Measurements from ENCODE around the gene CFC1.
"Not testable (repeated sequence)": the region's sequence is repeated elsewhere in the genome, so short reads cannot be mapped to it uniquely, and the experiment has no call there.

The CFC1 gene

DNA sequence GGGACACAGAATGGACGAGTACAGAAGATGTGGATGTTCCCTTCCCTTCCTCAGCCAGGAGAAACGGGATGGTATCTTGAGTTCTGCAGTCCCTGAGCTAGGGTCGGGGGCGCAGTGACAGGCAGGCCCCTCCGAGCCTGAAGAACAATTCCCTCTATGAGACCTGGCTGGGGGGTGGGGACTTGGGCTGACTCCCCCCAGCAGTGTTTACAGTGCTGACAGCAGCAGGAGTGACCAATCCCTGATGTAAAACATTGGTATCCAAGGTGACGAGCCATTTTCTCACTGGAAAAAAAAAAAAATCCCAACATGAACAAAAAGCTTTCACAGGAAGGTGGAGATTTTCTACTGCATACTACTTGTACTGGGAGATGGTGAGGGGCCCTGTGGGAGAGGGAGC is at the start of gene CFC1:
Gene CFC1, minus strand, starts transcription at position 183 of the 400 bp plus-strand sequence. CDS start 288 bp downstream, outside the sequence.
- not testable (repeated sequence) for DNase-seq (ENCODE audit: low spot score)

DNA sequence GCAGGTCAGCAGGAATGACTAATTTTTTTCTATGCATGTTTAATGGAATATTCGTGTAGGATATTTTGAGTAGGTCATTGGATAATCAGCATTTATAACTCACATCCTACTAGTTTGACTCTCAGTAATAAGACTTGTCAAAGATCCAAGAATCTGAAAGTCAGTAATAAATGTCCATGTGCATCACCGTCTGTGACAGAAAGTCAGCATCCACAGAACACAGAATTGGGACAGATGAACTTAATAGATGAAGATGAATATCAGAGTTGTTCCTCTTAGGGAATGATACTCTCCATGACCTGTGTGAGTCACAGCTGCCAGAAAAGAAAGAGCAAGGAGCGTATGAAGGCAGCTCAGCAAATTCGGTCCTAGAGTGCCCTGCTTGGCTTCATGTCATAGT is 42.3 kb upstream of the CFC1 start:
- DNase-seq (ENCODE audit: low spot score): not testable (repeated sequence)

DNA sequence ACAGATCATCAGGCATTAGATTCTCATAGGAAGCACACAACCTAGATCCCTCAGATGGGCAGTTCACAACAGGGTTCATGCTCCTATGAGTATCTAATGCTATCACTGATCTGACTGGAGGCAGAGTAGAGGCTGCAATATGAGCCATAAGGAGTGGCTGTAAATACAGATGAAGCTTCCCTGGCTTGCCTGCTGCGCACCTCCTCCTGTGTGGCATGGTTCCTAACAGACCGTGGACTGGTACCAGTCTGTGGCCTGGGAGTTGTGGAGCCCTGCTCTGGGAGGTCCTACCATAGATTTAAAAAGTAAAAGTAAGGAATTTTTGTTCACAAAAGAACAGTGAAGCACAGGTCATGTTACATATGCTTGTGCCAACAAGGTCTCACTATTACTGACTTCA is 39.6 kb upstream of the CFC1 start:
- not testable (repeated sequence) for DNase-seq (ENCODE audit: low spot score)

DNA sequence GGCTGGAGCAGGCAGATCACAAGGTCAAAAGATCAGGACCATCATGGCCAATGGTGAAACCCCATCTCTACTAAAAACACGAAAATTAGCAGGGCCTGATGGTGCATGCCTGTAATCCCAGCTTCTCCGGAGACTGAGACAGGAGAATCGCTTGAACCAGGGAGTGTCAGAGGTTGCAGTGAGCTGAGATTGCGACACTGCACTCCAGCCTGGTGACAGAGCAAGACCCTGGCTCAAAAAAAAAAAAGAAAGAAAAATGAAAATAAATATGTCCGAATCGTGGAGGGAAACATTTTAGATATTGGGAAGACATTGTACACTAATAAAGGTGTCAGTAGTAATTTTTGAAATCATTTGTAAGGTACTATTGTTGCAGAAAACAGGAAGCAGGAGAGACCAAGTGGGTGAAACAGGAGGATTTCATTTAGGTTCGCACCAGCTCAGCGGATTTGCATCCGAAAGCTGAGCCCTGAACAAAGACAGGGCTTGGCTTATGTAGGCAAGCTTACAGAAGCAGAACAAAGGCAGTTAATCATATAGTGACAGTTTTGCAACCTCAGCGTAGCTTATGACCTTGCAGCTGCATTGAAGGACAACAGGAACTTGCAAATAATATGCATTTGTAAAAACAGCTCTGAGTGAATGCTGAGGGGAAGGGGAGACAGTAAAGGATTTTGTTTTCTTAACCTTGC is 29.6 kb upstream of the CFC1 start:
- not testable (repeated sequence) for DNase-seq (ENCODE audit: low spot score)

DNA sequence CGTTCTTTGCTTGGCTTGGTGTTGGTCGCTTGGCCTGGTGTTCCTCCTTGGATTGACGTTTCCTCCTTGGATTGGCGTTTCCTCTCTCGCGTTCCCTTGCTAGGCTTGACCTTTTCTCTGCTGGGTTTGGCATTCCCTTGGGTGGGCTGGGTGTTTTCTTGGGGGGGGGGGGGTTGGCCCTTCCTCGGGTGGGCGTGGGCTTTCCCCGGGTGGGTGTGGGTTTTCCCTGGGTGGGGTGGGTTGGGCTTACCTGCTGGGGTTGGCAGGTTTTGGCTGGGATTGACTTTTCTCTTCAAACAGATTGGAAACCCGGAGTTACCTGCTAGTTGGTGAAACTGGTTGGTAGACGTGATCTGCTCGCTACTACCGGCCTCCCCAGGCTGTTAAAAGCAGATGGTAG is 11.8 kb upstream of the CFC1 start, which contains the start of gene POTEJ:
Gene POTEJ, plus strand, starts transcription at position 301 of the 400 bp plus-strand sequence. Its CDS starts 93 bp downstream, at position 394.
- DNase-seq (ENCODE audit: low spot score): not testable (repeated sequence)

DNA sequence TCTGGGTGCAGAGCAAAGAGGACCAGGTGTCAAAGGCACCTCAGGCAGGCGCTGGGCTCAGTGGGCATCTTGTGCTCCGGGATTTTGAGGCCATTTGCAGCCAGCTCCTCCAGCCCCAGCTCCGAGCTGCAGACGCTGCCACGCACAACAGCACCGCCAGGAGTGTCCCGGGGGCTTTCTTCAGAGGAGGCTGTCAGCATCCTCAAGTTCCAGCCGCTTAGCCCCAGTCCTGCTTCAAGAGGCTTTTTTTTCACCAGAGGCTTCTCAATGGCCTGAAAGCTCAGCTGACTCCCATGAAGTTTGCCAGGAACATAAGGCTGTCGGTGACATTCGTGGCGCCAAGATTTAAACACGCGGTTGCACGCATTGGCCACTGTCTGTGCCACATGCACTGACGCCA is 11.1 kb upstream of the CFC1 start:
- DNase-seq (ENCODE audit: low spot score): not testable (repeated sequence)

DNA sequence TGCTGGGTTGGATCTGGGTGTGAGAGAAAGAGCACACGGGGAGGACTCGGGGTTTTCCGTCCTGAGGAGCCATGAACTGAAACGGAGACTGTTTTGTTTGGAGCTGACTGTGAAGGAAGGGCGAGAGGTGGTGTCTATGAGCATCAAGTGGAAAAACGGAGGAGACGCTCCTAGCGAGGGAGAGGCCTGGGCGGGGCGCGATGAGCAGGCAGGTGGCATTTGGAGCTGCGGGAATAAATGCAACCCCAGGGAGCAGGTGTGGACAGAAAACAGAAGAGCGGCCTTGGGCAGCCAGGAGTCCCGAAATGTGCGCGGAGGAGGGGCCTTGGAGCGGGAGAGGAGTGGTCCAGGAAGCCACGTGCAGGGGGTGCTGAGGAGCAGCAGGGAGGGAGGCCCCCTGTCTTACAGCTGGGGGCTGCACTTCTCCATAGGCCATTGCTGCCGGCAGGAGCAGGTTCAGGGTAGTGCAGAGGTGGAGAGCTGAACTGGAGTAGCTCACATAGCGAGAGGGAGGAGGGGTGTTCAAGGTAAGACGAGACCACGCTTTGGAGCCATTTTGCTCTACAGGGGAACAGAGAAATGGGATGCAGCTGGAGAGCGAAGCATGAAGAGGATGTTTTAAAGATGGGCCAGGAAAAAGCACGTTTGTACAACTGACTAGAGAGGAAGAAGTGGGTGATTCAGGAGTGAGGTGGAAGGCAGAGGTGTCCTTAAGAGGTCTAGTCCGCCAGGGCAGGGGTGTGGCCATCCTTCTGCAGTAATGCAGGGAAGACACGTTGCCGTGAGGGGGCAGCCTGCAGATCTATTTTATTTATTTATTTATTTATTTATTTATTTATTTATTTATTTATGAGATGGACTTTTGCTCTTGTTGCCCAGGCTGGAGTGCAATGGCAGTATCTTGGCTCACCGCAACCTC is 9.9 kb upstream of the CFC1 start:
- DNase-seq (ENCODE audit: low spot score): not testable (repeated sequence)

DNA sequence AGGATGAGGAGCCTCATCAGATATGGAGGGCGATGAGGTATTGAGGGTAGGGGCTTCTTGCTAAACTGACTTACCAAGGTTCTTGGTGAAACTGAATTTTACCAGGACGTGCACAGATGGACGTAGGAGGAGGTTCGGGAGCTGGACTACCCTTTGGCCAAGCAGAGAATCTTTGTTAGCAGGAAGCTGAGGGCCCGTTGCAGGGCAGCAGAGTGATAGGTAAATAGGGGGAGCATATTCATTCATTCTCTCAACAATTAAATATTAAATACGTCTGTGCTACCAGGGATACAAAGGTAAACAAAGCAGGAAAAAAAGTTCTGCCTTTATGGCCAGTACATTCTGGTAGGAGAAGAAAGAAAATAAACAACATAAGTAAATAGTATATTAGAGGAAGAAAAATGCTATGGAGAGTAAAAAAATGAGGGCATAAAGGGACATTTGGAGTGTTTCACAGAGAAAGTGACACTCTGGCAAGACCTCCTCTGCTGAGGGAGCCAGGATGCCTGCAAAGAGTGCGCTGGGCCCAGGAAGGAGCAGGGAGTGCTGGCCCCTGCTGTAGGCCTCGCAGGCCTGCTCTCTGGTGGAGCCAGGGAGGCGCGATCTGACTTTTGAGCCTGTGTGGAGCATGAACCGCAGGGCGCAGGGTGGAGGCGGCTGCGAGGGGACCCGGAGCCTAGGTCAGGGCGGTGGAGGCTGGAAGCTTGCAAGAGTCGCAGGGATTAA is 9.1 kb upstream of the CFC1 start:
- DNase-seq (ENCODE audit: low spot score): not testable (repeated sequence)

DNA sequence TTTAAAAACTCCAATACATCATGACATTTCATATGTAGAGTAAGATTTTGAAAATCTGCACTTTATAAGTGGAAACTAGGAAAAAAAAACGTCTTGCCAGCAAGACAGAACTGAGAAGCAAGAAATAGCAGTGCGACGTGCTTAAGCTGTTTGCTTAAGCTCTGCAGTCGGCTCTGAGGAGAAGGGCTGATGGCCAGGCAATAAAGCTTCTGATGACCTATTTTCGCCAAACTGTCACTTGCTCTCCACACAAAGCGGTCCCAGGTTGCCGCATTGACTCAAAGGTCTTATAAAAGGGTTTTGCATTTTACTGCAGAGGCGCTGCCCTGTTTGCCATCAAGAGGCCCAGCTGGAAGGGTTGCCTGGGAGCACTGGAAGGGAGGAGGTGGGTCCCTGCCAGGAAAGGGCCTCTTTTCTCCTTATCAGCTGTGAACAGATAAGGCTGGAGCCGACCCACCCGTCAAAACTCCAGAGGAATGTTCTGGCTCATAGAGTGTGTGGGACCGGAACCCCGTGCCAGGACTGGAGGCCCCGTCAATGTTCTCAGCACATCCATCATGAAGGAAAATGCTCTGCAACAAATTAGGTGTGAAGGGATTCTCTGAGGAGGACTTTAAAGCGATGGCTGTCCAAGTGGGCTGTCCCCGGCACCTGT is 2.4 kb upstream of the CFC1 start:
- DNase-seq (ENCODE audit: low spot score): not testable (repeated sequence)

DNA sequence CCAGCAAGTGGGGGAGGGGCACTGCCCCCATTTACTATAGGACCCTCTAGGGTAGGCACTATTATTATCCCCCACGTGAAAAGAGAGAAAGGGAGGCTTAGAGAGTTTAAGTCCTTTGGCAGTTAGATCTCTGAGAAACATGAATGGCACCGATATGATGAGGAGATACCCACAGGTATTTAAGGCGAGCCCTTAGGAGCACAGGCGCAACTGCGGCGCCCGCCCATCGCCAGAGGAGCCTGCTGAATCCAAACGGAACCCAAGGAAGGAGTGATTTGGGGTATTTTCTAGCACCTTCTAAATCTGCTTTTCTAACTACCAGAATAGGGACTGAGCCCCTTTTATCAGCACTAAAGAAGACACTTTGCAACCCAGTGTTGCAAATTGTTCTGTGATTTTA is 551 bp upstream of the CFC1 start:
- DNase-seq (ENCODE audit: low spot score): not testable (repeated sequence)

DNA sequence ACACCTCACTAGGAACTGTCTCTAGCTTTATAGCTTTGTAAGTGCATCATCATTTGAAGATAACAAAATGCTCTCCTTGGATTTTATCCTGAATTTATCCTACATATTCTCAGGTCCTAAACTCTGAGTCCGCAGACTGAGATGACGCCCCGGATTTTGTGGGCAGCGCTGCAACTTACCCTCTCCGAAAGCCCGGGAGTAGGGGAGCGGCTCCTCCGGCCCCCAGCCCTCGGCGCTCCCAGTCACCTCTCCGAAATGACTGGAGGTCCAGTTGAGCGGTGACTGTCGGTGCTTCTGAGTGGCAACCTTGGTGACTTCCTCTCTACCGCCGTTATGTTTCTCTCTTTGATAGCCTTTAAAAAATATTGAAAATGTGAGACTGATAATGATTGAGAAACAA is 912 bp downstream of the CFC1 start:
- not testable (repeated sequence) for DNase-seq (ENCODE audit: low spot score)

DNA sequence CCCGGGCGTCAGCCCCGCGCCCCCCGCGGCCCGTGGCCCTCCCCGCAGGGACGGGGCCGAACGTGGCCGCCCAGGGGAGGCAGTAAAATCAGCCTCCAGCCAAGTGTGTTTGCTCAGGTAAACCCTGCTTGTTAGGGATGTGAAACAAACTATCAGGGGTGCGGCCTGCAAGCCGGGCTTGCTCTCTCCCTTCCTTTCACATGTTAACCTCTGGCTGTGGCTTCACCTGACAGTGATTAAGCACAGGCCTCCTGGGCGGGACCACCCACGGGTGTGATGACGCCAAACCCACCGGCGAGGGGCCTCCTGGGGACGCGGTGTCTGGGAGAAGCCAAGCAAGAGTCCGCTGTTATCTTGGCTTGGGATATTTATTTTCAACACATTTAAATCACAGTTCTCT is 1.4 kb downstream of the CFC1 start:
- DNase-seq (ENCODE audit: low spot score): not testable (repeated sequence)

DNA sequence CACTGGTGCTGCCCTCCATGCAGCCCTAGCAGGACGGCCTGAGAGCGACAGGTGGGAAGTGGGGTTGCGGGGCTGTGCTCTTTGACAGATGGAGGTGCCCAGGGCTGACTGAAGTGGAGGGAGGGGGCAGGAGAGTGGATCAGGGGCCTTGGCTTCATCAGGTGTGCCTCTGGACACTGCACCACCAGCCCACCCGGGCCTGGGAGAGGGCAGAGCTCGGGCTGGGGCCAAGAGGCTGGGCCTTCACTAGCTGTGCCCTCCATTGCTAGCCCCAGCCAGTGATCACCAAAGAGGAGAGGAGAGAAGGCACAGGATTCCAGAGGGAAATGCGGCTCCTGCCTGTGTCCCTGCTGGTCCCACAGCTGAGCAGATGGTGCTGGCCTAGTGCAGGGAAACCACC is 2.6 kb downstream of the CFC1 start:
- not testable (repeated sequence) for DNase-seq (ENCODE audit: low spot score)

DNA sequence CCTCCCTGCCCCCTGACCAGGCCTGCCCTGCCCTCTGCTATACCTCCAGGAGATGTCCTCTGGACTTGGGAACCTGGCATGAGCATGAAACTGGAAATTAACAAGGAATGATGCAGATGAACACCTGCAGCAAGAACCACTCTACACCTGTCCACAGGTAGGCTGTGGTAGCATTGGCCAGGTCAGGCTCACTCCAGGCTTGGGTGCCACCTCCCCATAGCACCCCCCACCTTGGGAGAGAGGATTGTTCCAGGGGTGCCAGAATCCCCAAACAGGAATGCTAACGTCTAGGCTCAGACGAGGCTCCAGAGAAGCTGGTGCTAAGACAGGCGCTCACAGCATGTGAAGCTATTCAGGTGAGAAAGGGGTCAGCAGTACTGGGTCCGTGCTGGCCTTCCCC is 5.4 kb downstream of the CFC1 start:
- DNase-seq (ENCODE audit: low spot score): not testable (repeated sequence)

DNA sequence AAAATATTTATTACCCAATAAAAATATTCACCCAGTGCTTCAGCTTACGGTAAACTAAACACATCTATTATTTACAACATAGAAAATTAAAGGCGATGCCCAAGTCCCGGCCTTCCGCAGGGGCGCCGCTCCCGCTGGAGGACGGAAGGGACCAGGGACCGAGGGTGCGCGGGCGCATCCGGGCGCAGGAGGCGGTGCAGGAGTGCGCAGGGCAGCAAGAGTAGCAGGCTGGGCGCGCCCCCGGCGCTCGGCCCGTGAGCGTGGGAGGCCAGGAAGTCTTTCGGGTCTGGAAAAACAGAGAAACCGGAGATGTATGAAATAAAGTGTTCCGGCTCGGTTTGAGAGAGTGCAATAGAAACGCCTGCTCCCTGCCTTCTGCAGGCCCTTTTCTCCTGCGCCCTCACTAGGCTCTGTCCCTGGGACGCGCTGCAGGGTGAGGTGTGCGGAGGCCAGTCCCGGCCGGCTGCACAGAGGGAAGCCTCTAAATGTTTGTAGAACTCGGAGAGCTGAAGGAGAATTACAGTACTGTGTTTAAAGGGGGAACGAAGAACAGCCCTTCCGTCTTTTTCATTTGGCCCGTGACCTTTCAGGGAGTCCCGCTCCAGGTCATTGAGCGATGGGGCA is 6.5 kb downstream of the CFC1 start:
- not testable (repeated sequence) for DNase-seq (ENCODE audit: low spot score)

DNA sequence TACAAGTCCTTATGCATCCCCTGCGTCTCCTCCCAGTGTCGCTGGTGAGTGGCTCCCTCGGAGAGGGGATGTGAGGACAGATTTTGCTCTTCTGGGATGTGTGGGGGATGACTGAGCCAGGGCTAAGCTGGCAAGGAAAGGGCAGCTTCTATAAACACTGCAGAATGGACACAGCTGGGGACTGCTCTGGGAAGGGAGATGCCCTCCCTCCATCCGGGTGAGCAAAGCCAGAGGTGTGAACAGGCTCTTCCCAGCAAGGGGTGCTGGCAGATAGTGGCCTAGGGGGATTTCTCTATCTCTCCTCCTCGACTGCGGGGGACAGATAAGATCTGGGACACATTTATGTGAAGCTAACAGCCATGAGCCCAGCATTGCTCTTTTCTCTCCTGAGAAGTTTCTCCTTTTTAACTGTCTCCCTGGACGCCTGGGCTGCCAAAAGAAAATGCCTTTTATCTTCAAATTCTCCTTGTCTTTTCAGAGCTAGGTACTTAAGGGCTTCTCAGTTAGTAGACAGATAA is 8.5 kb downstream of the CFC1 start:
- not testable (repeated sequence) for DNase-seq (ENCODE audit: low spot score)

DNA sequence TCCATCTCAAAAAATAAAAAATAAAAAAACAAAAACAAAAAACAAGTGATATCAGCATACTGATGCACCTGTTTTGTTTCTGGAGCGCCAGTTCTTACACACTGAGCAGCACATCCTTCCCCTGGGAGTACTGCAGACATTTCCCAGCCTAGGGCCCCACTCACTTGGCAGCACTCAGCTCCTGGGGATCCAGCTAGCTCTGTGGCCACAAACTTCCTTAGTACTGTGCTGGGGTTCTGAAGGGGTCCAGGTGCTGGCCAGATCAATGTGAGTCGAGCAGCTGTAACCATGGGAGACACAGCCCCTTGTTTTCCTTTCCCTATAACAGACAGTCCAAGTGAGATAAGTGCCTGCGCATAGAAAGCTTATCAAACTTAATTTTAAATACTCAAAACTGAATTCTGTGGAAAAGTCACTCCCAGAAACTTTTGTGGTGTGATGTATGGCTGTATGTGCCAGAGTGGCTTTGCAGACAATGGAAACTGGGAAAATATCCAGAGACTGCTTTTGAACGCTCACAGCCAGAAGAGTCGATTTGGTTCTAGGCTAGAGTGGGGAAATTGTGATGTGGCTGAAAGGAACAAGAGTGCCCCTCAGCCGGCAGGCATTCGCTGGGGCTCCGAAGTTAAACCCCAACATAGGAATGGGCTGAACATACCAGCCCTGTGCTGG is 9.1 kb downstream of the CFC1 start:
- DNase-seq (ENCODE audit: low spot score): not testable (repeated sequence)

DNA sequence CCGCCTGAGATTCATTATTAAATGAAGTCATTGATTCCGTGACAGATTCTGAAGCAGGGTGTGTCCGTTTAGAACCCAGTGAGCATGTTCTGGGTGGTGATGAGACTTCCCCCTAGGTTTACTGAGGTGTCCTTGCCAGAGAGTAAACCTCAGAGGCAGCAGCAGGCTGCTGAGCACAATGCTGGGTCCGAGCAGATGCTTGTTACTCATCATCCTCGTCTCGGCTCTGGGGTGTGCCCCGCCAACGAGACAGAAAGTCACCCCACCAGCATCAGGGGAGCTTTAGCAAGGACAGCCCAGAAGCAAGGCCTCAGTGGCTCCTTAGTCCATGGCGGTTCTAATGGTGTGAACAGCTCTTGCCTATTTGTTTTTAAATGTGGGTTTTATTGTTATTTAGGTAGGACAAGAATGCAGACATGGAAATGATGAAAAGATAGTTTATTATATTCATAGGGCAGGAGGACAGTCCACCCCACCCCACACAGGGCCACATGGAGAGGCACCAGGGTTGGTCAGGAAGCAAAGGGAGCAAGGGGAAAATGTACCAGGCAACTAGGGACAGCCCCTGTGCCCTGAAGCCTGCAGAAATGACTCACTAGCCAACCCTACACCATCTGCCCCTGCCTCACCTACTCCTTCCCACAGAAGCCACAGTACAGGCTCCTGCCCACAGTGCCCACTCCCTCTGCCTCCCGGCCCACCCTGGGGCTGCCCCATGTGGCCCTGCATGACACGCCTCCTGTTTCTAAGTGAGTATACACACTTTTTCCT is 10.5 kb downstream of the CFC1 start:
- not testable (repeated sequence) for DNase-seq (ENCODE audit: low spot score)

DNA sequence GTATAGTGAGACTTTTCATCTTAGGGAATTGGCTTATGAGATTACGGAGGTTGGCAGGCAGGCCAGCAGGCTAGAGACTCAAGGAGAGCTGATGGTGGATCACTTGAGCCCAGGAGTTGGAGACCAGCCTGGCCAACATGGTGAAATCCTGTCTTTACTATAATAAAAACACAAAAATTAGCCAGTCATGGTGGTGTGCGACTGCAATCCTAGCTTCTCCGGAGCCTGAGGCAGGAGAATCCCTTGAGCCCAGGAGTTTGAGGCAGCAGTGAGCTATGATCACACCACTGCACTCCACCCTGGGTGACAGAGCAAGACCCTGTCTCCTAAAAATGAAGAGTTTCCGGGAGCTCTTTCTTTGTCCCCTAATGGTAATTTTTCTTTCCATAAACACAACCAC is 14.6 kb downstream of the CFC1 start:
- not testable (repeated sequence) for DNase-seq (ENCODE audit: low spot score)

DNA sequence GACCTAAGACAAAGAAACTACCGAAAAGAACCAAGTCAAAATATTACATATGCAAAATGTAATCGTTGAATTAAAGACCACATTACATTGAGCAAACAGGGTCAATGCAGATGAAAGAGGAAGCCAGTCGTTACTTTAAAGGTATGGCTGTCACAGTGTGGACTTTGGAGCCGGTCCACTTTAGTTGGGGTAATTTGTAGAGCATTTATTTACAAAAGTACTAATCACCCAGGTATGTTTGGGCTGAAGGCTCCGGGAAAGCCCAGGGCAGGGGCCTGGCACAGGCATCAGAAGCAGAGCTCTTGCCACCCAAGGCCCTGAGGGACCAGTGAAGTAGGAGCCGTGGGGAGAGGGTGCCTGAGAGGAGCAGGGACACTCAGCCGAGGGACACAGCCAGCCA is 15.8 kb downstream of the CFC1 start:
- not testable (repeated sequence) for DNase-seq (ENCODE audit: low spot score)

Measured in RKO (cell line).